C1 segment of cervical spinal cord (tissue), 14 donors: ENCODE measurements around the gene ZNF593OS.
A peak's percentile ranks its signal among the peaks of the same experiment; 100 is the strongest.

Source experiments
- DNase-seq, 14 donors: peaks; one replicate each; lab custom pipeline; 2025; lab: John Stamatoyannopoulos, UW

The ZNF593OS gene

GRCh38 chr1:26184086-26184485, 12.5 kb upstream of the ZNF593OS start:
- no peak for DNase-seq

DNA sequence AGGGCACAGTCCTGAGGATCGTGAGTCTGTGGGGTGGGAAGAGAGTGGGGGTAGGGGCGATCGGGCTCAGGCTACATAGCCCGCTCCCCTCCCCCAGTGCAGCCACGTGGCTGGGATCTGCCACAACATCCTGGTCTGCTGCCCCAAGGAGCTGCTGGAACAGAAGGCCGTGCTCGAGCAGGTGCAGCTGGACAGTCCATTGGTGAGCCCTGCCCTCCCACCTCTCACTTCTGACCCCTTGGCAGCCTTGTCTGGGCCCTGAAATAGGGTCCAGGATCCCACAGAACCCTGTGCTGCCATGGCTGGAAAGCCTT, 10.7 kb upstream of the ZNF593OS start:
- DNase-seq = no peak

DNA sequence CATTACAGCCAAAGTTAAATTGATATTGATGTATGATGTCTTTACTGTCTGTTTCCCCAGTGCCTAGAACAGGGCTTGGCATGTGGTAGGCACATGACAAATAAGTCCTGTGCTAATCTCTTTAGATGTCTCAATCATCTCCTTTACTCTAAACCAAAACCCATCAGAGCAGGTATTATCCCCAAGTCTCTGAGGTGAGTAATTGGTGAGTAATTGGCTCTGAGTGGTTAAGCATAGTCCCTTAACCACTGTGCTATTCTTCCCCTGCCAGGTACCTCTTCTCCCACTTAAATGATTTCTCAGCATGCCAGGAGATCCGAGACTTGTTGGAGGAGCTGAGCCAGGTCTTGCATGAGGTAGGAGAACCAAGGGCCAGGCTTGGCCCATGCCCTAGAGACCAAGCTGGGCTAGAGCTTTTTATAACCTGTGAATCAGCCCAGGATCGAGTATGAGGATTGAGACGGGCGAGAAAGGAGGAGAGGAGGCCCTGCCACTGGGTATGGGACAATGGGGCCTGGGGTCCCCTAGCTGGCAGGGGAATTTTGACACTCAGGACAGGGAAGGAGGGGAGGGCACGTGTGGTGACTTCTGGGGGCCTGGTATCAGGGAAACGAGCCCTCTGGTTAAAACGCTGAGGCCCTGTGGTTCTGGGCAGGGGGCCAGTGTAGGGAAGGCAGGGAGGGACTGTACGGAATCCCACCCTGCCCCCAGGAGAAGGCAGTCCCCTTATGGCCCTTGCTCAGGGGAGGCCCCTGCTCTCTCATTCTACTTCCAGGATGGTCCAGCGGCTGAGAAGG, 10.2 kb upstream of the ZNF593OS start:
- DNase-seq = no peak

- DNase-seq = no peak
Observed at GRCh38 chr1:26180010-26180506, 8.4 kb upstream of the ZNF593OS start.

- DNase-seq = no peak
Observed at GRCh38 chr1:26177182-26177684, 5.6 kb upstream of the ZNF593OS start, which contains the start of gene CNKSR1. Gene CNKSR1 (plus strand): TSS chr1:26177491. CDS start chr1:26177548, 57 bp downstream.

DNA sequence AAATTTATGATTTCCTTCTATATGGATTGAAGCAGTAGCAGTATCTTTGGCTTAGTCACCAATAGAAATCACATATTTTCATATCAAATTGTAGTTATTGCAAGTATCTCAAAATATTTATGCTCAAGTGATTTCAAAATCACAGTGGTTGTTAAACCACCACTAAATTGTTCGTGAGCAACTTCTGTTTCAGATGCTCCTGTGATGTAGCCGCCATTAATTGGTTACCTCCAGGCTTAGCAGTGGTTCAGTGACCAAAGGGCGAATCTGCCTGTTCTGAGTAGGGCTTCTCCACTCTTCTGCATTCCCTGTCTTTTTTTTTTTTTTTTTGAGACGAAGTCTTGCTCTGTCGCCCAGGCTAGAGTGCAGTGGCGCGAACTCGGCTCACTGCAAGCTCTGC, 3.7 kb upstream of the ZNF593OS start:
- DNase-seq = no peak

- no peak for DNase-seq
Observed at GRCh38 chr1:26170472-26170821, 1.2 kb downstream of the ZNF593OS start.

- peak; percentile 18 to 88 (median 76) for DNase-seq
Observed at GRCh38 chr1:26169669-26170471, 1.8 kb downstream of the ZNF593OS start, which contains the start of gene ZNF593. Gene ZNF593 (plus strand): TSS chr1:26169908. CDS start chr1:26169984, 76 bp downstream.

DNA sequence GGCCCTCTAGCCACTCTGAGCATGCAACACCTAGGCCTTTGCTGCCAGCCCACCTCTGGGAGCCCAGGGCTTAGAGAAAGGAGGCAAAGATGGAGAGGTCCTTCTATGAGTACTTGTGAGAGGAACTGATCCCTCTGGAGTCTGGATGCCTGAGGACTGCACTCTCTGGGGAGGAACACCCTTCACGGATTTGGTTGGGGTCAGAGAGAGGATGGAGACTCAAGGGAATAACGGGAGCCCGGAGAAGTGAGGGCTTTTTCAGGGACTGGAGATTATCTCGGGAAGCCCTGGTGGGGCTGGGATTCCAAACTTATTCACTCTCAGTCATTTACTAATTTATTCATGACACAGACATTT, 2.5 kb downstream of the ZNF593OS start:
- DNase-seq = peak in 1 of 14 donors; percentile 36

DNA sequence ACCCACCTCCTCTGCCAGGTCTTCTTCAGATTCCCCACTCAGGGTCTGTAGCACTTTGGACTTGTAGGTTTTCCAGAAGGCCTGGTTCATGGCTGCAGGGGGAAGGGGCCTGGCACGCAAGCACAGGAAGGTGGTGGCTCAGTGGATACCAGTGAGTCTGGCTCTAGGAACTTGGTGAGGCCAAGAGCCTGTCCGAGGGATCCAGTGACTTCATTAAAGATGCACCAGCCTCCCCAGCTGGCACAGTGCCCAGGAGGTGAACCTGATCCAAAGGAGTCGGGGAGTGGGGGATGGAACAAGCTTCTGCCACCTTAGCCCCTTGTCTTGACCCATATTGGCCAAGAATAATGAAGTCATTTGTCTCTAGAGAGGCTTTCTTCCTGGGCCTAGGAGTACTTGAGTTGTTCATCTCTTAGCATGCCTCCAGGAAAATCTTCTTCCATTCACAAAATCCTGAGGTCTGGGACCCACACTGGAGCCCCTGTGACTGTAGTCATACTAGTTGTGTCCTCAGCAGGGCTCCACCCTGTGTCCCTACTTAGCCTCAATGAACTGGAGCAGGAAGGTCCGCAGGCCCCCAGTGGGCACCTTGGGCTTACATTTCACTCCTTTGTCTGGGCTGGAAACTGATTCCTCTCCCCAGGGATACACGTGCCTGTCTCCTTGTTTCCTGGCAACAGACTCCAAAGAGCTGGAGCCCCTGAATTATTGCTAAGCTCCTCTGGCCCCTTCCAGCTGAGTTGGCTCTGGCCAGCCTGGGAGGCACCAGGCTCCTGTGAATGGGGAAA, 3.0 kb downstream of the ZNF593OS start, which contains the start of gene C1orf232:
C1orf232 (minus strand) TSS at position 554 of the 788 bp plus-strand sequence; CDS start at position 90, 464 bp downstream.
- peak in 1 of 14 donors; percentile 27 for DNase-seq

- no peak for DNase-seq
Observed at GRCh38 chr1:26166719-26167281, 4.8 kb downstream of the ZNF593OS start.

DNA sequence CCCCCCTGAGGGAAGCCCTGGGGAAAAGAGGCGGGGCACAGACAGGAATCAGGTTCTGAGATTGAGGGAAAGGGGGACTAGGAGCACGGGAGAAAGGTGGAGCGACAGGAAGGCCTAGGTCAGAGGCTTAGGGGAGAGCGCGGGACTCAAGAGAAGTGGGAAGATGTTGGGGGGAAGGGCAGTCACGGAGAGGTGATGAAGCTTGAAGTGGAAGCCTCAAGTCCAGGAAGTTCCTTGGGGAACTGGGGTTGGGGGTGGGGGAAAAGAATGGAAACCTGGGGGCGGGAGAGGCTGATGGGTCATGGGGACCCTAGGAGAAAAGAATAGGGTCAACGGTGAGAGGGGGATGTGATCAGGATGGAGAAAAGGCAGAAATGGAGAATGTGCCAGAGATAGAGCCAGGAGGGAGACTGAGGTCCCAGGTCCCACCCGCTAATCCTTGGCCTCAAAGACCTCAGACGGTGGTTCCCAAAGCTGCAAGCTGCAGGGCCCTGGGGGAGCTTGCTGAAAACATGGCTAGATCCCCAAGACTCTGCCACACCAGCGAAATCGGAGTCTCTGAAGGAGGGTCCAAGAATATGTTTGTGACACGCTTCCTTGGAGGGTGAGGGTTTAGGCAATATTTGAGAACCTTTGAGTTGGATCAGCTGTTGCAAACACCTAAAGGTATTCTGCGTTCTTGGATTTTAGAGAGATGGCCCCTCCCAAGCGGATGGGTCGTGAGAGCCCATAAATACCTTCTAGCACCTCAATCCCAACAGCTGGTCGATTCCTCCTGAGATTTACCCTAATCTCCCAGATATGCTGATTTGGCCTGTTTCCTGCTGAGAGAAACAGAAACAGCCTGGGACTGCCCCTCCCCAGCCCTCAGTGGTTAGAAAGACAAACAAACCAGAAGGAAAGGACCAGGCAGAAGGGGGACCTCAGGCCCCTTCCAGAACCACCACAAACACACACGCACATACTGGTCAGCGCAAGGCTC, 6.5 kb downstream of the ZNF593OS start:
- DNase-seq = no peak

GRCh38 chr1:26164036-26164860, 7.4 kb downstream of the ZNF593OS start:
- DNase-seq = peak in 5 of 14 donors; percentile 9 to 48 (median 25)

DNA sequence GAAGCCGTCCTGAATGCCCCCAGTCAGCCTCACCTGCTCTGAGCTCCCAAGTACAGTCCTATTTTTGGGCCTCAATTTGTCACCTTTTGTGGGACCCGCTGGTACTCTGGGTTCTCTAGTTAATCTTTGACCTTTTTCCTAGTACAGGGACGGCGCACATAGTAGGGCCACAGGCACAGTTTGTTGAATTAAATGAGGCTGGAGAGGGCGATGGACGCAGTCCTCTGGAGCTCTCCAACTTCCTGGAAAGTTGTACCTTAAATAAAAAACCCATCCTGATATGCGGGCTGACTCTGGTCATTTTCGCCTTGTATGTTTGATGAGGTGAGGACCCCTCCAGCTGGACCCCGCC, 8.0 kb downstream of the ZNF593OS start:
- no peak for DNase-seq

- no peak for DNase-seq
Observed at GRCh38 chr1:26162220-26162709, 9.4 kb downstream of the ZNF593OS start.

DNA sequence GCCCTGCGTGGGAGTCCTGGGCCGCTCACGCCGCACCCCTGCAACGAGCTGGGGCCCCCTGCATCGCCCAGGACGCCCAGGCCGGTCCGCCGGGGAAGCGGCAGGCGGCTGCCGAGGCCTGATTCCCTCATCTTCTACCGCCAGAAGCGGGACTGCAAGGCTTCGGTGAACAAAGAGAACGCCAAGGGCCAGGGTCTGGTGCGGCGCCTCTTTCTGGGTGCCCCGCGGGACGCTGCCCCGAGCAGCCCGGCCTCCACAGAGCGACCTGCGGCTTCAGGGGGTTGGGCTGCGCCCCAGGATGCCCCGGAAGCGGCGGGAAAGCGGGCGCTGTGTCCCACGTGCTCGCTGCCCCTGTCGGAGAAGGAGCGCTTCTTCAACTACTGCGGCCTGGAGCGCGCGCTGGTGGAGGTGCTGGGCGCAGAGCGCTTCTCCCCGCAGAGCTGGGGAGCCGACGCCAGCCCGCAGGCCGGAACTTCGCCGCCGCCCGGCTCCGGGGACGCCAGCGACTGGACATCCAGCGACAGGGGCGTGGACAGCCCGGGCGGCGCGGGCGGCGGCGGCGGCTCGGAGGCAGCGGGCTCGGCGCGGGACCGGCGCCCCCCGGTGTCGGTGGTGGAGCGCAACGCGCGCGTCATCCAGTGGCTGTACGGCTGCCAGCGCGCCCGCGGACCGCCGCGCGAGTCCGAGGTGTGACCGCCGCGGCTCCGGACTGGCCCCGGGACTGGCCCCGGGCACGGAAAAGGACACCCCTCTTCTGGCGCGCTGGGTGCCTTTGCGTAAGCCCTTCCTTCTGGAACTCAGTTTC, 10.0 kb downstream of the ZNF593OS start:
- peak in 9 of 14 donors; percentile 19 to 62 (median 38) for DNase-seq

DNA sequence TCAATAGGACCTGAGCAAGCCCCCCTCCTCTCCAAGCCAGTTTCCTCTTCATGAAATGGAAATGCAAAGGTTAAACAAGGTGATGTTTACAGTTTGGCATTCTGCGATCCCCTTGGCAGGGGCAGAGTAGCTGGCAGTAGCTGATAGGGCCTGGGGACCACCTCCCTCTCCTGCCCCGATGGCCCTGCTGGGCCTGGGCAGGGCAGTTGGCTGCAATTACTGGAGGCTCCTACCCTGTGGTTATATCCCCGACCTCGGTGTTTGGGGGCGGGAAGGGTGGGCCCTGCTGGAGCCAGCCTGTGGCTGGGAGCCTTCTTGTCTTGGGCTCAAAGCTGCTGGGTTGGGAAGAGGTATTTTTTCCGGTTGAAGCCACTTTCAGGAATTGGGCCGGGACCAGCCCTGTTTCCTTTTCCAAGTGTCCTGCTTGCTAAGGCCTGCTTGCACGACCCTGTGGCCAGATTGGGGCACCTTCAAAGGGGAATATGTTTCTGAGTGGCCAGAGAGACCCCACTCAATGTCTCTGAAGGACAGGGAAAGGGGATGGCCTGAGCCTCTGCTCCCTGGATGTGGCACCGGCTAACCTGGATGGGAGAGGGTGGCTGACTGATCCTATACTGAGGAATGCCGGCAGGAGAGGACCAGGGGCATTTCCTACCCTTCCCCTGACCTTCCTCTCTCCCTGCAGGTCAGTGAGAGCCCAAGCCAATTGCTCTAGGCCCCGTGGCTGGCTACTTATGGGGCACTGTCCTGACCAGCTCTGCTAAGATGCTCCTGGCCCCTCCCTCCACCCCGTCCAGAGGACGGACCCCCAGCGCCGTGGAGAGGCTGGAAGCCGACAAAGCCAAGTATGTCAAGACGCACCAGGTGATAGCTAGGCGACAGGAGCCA, 10.9 kb downstream of the ZNF593OS start:
- no peak for DNase-seq
